GM10248 (cell line): ENCODE results near the gene CEP170B.

Source experiments
- CTCF ChIA-PET: fragments of 300-600 bp; sonication (Branson Sonifier 250); formaldehyde crosslinking; extraction: SDS; loops from one replicate; lab custom pipeline; 2021; ENCODE audit warnings: antibody characterized with exemption; lab: Yijun Ruan, JAX
- POLR2A ChIA-PET: fragments of 350-650 bp; sonication (Branson Sonifier 250); formaldehyde crosslinking; extraction: SDS; loops from one replicate; lab custom pipeline; 2020; ENCODE audit warnings: antibody characterized with exemption; lab: Yijun Ruan, JAX
- DNase-seq: peaks from one replicate; pipeline ENCODE4 v3.0.0; 2012; ENCODE audit errors: extremely low spot score
- CTCF ChIP-seq: IDR thresholded peaks from 2 replicates; pipeline ENCODE4 v1.5.1; 2012; ENCODE audit warnings: mild to moderate bottlenecking, low read depth; ENCODE audit errors: extremely low read depth, missing control alignments, control extremely low read depth

Gene CEP170B

GRCh38 chr14:104865081-104865630 lies at the start of gene CEP170B:
Gene CEP170B (plus strand): TSS chr14:104865268. CDS start chr14:104868451, 3,183 bp downstream.
- ChIA-PET POLR2A (no interaction called here), CTCF (no interaction called here)
- TF ChIP-seq CTCF = no peak
- DNase-seq = peak; percentile 81

- TF ChIP-seq CTCF = no peak
- ChIA-PET CTCF (no interaction called here), POLR2A (no interaction called here)
- DNase-seq = no peak
These were observed 48.5 kb upstream of the CEP170B start for GRCh38 chr14:104816616-104816884.

- TF ChIP-seq CTCF = no peak
- CTCF ChIA-PET = interaction anchor here (1.6 to 1.9 kb wide), 2 partner anchors 48 to 50 kb away, joined by 7 read pairs; no protein-coding TSS in a partner anchor
- no peak for DNase-seq
- POLR2A ChIA-PET = no interaction called here
These were observed 46.9 kb upstream of the CEP170B start for GRCh38 chr14:104817930-104818713.

GRCh38 chr14:104818714-104819161 lies 46.3 kb upstream of the CEP170B start:
- CTCF ChIA-PET = interaction anchor here (1.6 to 1.9 kb wide), 2 partner anchors 48 to 50 kb away, joined by 7 read pairs; no protein-coding TSS in a partner anchor
- POLR2A ChIA-PET = no interaction called here
- no peak for TF ChIP-seq CTCF
- no peak for DNase-seq

- POLR2A ChIA-PET = no interaction called here
These were observed 45.7 kb upstream of the CEP170B start for GRCh38 chr14:104819361-104819781.

More at GRCh38 chr14:104819361-104819781, 45.7 kb upstream of the CEP170B start:
- TF ChIP-seq CTCF = no peak
- DNase-seq = no peak
- CTCF ChIA-PET = interaction anchor here (1.6 to 1.9 kb wide), 2 partner anchors 49 to 51 kb away, joined by 7 read pairs; no protein-coding TSS in a partner anchor
